ENCODE data around the gene KCTD21. TPM values are rescaled to one million over a fixed set of nuclear protein-coding genes. Genes with fewer than 3 reads are reported as not detected.

The KCTD21 gene
- total and polyA plus RNA-seq, 2 experiments from 2014 or later = 4.7 to 8.2 TPM

GRCh38 chr11:78218707-78219492, 30.5 kb upstream of the KCTD21 start:
- Histone ChIP-seq H3K27me3 (no peaks in the 10 kb centered on the region), H3K36me3 (replicated peaks; ENCODE audit: insufficient read depth, low read depth) (no peaks in the 10 kb centered on the region), H3K9me2 (replicated peaks; ENCODE audit: insufficient read depth) (no peaks in the 10 kb centered on the region), H3K27ac (no peak overlapping the region), H3K4me1 (ENCODE audit: insufficient read depth) (no peaks in the 10 kb centered on the region), H4K20me1 (ENCODE audit: insufficient read depth, poor library complexity, severe bottlenecking) (no peaks in the 10 kb centered on the region), H3K4me2 (no peak overlapping the region), H3K4me3 (no peak overlapping the region), H3K79me2 (no peaks in the 10 kb centered on the region), H2AFZ (no peak overlapping the region), H3K9me3 (ENCODE audit: low read depth) (no peaks in the 10 kb centered on the region)
- DNase-seq (ENCODE audit: low spot score) = no peak
- WGBS (ENCODE audit: low lambda C conversion rate, missing lambda C conversion rate) = 94% methylated on average over 11 of the region's 11 CpGs
- no peak for TF ChIP-seq CTCF (IDR thresholded peaks at IDR 0.05; ENCODE audit: poor library complexity)
- TF ChIP-seq EZH2 (IDR thresholded peaks at IDR 0.05; ENCODE audit: borderline replicate concordance) = no peak
- TF ChIP-seq EZH2phosphoT487 (IDR thresholded peaks at IDR 0.05; ENCODE audit: low read depth, severe bottlenecking, unreplicated experiment) = no peak

- no peaks in the 10 kb centered on the region for H3K9me2 ChIP-seq (replicated peaks; ENCODE audit: insufficient read depth)
- no peak for TF ChIP-seq EZH2 (IDR thresholded peaks at IDR 0.05; ENCODE audit: borderline replicate concordance)
- no peak for TF ChIP-seq CTCF (IDR thresholded peaks at IDR 0.05; ENCODE audit: poor library complexity)
- TF ChIP-seq EZH2phosphoT487 (IDR thresholded peaks at IDR 0.05; ENCODE audit: low read depth, severe bottlenecking, unreplicated experiment) = no peak
- DNase-seq (ENCODE audit: low spot score) = no peak
- H4K20me1 ChIP-seq (ENCODE audit: insufficient read depth, poor library complexity, severe bottlenecking) = no peaks in the 10 kb centered on the region
- H3K9me3 ChIP-seq (ENCODE audit: low read depth) = no peaks in the 10 kb centered on the region
- H3K27ac ChIP-seq = no peak overlapping the region
- H3K27me3 ChIP-seq = no peaks in the 10 kb centered on the region
- H2AFZ ChIP-seq = no peak overlapping the region
- H3K79me2 ChIP-seq = no peaks in the 10 kb centered on the region
- H3K4me2 ChIP-seq = no peak overlapping the region
- 96% methylated on average over 13 of the region's 14 CpGs for WGBS (ENCODE audit: low lambda C conversion rate, missing lambda C conversion rate)
- no peaks in the 10 kb centered on the region for H3K36me3 ChIP-seq (replicated peaks; ENCODE audit: insufficient read depth, low read depth)
- H3K4me1 ChIP-seq (ENCODE audit: insufficient read depth) = no peaks in the 10 kb centered on the region
- H3K4me3 ChIP-seq = no peak overlapping the region
Measured at GRCh38 chr11:78217650-78218541, 29.5 kb upstream of the KCTD21 start.

GRCh38 chr11:78216571-78217287, 28.3 kb upstream of the KCTD21 start:
- H3K9me3 ChIP-seq (ENCODE audit: low read depth) = no peaks in the 10 kb centered on the region
- no peaks in the 10 kb centered on the region for H3K4me1 ChIP-seq (ENCODE audit: insufficient read depth)
- H3K36me3 ChIP-seq (replicated peaks; ENCODE audit: insufficient read depth, low read depth) = no peaks in the 10 kb centered on the region
- H3K4me2 ChIP-seq = no peak overlapping the region
- H3K9me2 ChIP-seq (replicated peaks; ENCODE audit: insufficient read depth) = no peaks in the 10 kb centered on the region
- 97% methylated on average over 5 of the region's 5 CpGs for WGBS (ENCODE audit: low lambda C conversion rate, missing lambda C conversion rate)
- H3K27ac ChIP-seq = no peak overlapping the region
- H3K79me2 ChIP-seq = no peaks in the 10 kb centered on the region
- TF ChIP-seq EZH2 (IDR thresholded peaks at IDR 0.05; ENCODE audit: borderline replicate concordance) (no peak), CTCF (IDR thresholded peaks at IDR 0.05; ENCODE audit: poor library complexity) (no peak), EZH2phosphoT487 (IDR thresholded peaks at IDR 0.05; ENCODE audit: low read depth, severe bottlenecking, unreplicated experiment) (no peak)
- DNase-seq (ENCODE audit: low spot score) = no peak
- H2AFZ ChIP-seq = no peak overlapping the region
- H4K20me1 ChIP-seq (ENCODE audit: insufficient read depth, poor library complexity, severe bottlenecking) = no peaks in the 10 kb centered on the region
- no peaks in the 10 kb centered on the region for H3K27me3 ChIP-seq
- no peak overlapping the region for H3K4me3 ChIP-seq

Data from hepatocyte (in vitro differentiated cells).